Endothelial cell of umbilical vein (primary cell): Measurements from ENCODE around the gene TMEM239. TPM values are rescaled to one million over a fixed set of nuclear protein-coding genes. Genes with fewer than 3 reads are reported as not detected.
A peak's percentile ranks its signal among the peaks of the same experiment; 100 is the strongest.

ENCODE experiments used
- BruUV-seq: library from RNA; stranded (reverse); fragments of 400-500 nt; replicated peaks from 2 replicates; lab custom pipeline; 2021; lab: Mats Ljungman, UMichigan
- CTCF ChIA-PET: fragments of 300-600, 350-600 bp; sonication (Branson Sonifier 250); formaldehyde crosslinking; loops from one replicate; lab custom pipeline; 2021; ENCODE audit warnings: antibody characterized with exemption, inconsistent platforms; lab: Charles Lee
- POLR2A ChIA-PET: fragments of 300-600, 350-600 bp; sonication (Branson Sonifier 250); formaldehyde crosslinking; loops from one replicate; lab custom pipeline; 2021; ENCODE audit warnings: antibody characterized with exemption, inconsistent platforms; lab: Charles Lee
- DNase-seq: peaks from one replicate; pipeline ENCODE4 v3.0.0-alpha.2; 2011; ENCODE audit warnings: low read depth, low spot score
- FAIRE-seq: peaks from 2 replicates; lab custom pipeline; 2011; peaks lifted over from hg19 to GRCh38; lab: Jason Lieb, UNC
- H2AFZ ChIP-seq: 2 replicates; pipeline ENCODE4 v1.6.0; 2012; ENCODE audit warnings: low read depth, low read length, control low read depth, inconsistent platforms
- H3K27ac ChIP-seq: 2 replicates; pipeline ENCODE4 v1.5.1; 2011; ENCODE audit warnings: low read depth, mild to moderate bottlenecking, control low read depth, low read length, moderate library complexity; ENCODE audit not compliant: insufficient read depth
- H3K27me3 ChIP-seq, 2 experiments: 2 replicates each; pipeline versions ENCODE4 v1.6.0 to v1.6.1; 2011; ENCODE audit warnings: low read length in 2 of 2, mixed read lengths in 1 of 2; ENCODE audit not compliant: control insufficient read depth in 2 of 2, insufficient read depth in 2 of 2
- H3K36me3 ChIP-seq, 2 experiments: 2 replicates in 1 of 2; 3 replicates in 1 of 2; pipeline ENCODE4 v1.5.1; 2011; ENCODE audit warnings: low read length in 2 of 2, mild to moderate bottlenecking in 1 of 2, moderate library complexity in 1 of 2; ENCODE audit not compliant: control insufficient read depth in 2 of 2, insufficient read depth in 2 of 2; ENCODE audit errors: extremely low read depth in 1 of 2
- H3K4me1 ChIP-seq: 3 replicates; pipeline ENCODE4 v1.5.1; 2011; ENCODE audit warnings: mild to moderate bottlenecking, low read length; ENCODE audit not compliant: control insufficient read depth, insufficient read depth; ENCODE audit errors: extremely low read depth
- H3K4me2 ChIP-seq: 2 replicates; pipeline ENCODE4 v1.6.1; 2011; ENCODE audit warnings: low read length, control low read depth, mixed read lengths; ENCODE audit not compliant: insufficient read depth
- H3K4me3 ChIP-seq, 3 experiments: fragments of 200-600 bp in 1 of 3; sonication (generic), shearing (Covaris generic) in 1 of 3; replicated peaks in 1 of 3; 2 replicates each; pipeline ENCODE4 v1.5.1; 2011 to 2016; ENCODE audit warnings: control low read depth in 3 of 3, low read length in 3 of 3, mild to moderate bottlenecking in 2 of 3, inconsistent platforms in 1 of 3, low read depth in 1 of 3, moderate library complexity in 1 of 3; ENCODE audit not compliant: insufficient read depth in 1 of 3
- H3K79me2 ChIP-seq: 2 replicates; pipeline ENCODE4 v1.6.0; 2012; ENCODE audit warnings: low read length, inconsistent platforms; ENCODE audit not compliant: control insufficient read depth, insufficient read depth
- H3K9ac ChIP-seq: replicated peaks from 2 replicates; pipeline ENCODE3; 2011; ENCODE audit warnings: low read length, control low read depth; ENCODE audit not compliant: insufficient read depth; ENCODE audit errors: extremely low read depth
- H3K9me1 ChIP-seq: replicated peaks from 3 replicates; pipeline ENCODE4 v1.6.0; 2011; ENCODE audit warnings: mild to moderate bottlenecking, low read length; ENCODE audit not compliant: control insufficient read depth, insufficient read depth; ENCODE audit errors: extremely low read depth
- H3K9me3 ChIP-seq: replicated peaks from 2 replicates; pipeline ENCODE4 v1.5.1; 2012; ENCODE audit warnings: low read length, inconsistent platforms; ENCODE audit not compliant: control insufficient read depth, insufficient read depth
- H4K20me1 ChIP-seq: replicated peaks from 2 replicates; pipeline ENCODE3; 2011; ENCODE audit warnings: mild to moderate bottlenecking, low read length; ENCODE audit not compliant: control insufficient read depth, insufficient read depth; ENCODE audit errors: extremely low read depth
- EZH2 ChIP-seq: IDR thresholded peaks from 2 replicates; pipeline ENCODE4 v1.6.1; 2012; ENCODE audit warnings: borderline replicate concordance, low read depth, mild to moderate bottlenecking, moderate library complexity, low read length, inconsistent platforms; ENCODE audit not compliant: severe bottlenecking
- FOS ChIP-seq: IDR thresholded peaks from 2 replicates; pipeline ENCODE4 v1.6.1; 2011; ENCODE audit warnings: mild to moderate bottlenecking, low read length, moderate library complexity, borderline replicate concordance; ENCODE audit not compliant: insufficient read depth
- GATA2 ChIP-seq: IDR thresholded peaks from 2 replicates; pipeline ENCODE4 v1.7.0; 2011; ENCODE audit warnings: low read depth, mild to moderate bottlenecking, moderate library complexity, mixed read lengths, low read length; ENCODE audit not compliant: insufficient read length, insufficient read depth
- JUN ChIP-seq: IDR thresholded peaks from 2 replicates; pipeline ENCODE4 v1.6.1; 2011; ENCODE audit warnings: borderline replicate concordance, low read depth; ENCODE audit not compliant: insufficient read length, insufficient read depth
- MAX ChIP-seq: IDR thresholded peaks from 2 replicates; pipeline ENCODE4 v1.6.1; 2011; ENCODE audit not compliant: insufficient read depth, insufficient read length
- MYC ChIP-seq: IDR thresholded peaks from one replicate; pipeline ENCODE4 v1.6.1; 2011; ENCODE audit warnings: mild to moderate bottlenecking, low read depth, low read length
- POLR2A ChIP-seq: IDR thresholded peaks from 2 replicates; pipeline ENCODE4 v1.6.1; 2012; ENCODE audit warnings: low read depth, mild to moderate bottlenecking, control low read depth, low read length
- POLR2AphosphoS5 ChIP-seq: IDR thresholded peaks from 2 replicates; pipeline ENCODE4 v1.6.1; 2012; ENCODE audit warnings: low read depth, mild to moderate bottlenecking, control low read depth, low read length, moderate library complexity; ENCODE audit not compliant: insufficient read depth
- dilution Hi-C: fragments of 300-500 bp; cut with MboI; formaldehyde crosslinking; loops from one replicate; pipeline ENCODE4 v1.15.0; 2019; ENCODE audit warnings: low sequenced_read_pairs; ENCODE audit not compliant: extremely low pct_ligation_motif_present
- intact Hi-C: fragments of 100-400 bp; cut with micrococcal nuclease; formaldehyde crosslinking; loops from one replicate; pipeline ENCODE4 v1.10.0; 2022
- polyA plus RNA-seq, 4 experiments: library from polyadenylated mRNA; depleted of rRNA in 3 of 4; stranded (reverse) in 3 of 4; unstranded in 1 of 4; fragments of >200 nt; gene quantifications; 2 replicates each; pipeline versions ENCODE4 v1.2.1 to v1.2.3, GENCODE V29; 2011 to 2012; ENCODE audit warnings: missing spikeins in 1 of 4
- total RNA-seq: library from RNA; stranded (reverse); gene quantifications from 2 replicates; pipeline ENCODE4 v1.2.3, GENCODE V29; 2021
- TF ChIP-seq, protein P1 (sequence below), 2 donors: IDR thresholded peaks; 1 replicate in 1 of 2; 2 replicates in 1 of 2; pipeline ENCODE4 v1.5.1; 2011; ENCODE audit warnings: low read length in 2 of 2, mild to moderate bottlenecking in 2 of 2, moderate library complexity in 2 of 2, control low read depth in 1 of 2, inconsistent platforms in 1 of 2, low read depth in 1 of 2; ENCODE audit not compliant: insufficient read depth in 1 of 2; ENCODE audit errors: extremely low read depth in 1 of 2

TMEM239 gene
- total and polyA plus RNA-seq, 2 donors (not counting 3 experiments of a cell fraction or from before 2014, with no cell fraction given) = not detected

- no peaks in the 10 kb centered on the region for H3K9me3 ChIP-seq
- POLR2A ChIA-PET = interaction anchor here (0.6 kb wide), 1 partner anchor 33 kb away, joined by 4 read pairs; no protein-coding TSS in a partner anchor
- no peak overlapping the region for H2AFZ ChIP-seq
- CTCF ChIA-PET = interaction anchor here (1.0 to 2.3 kb wide), 3 partner anchors 10 to 86 kb away, joined by 3 to 5 read pairs (median 4); partner anchors contain the start of gene TMEM239
- H3K4me1 ChIP-seq = peaks cover 4% of the 10 kb centered on the region
- no peak overlapping the region for H3K4me2 ChIP-seq
- peaks cover 3% of the 10 kb centered on the region for H3K79me2 ChIP-seq
- FAIRE-seq (no peak), DNase-seq (no peak)
- H3K9me1 ChIP-seq = no peaks in the 10 kb centered on the region
- dilution Hi-C loops (no loop called here), intact Hi-C loops (no loop called here)
- no peak overlapping the region for H3K27ac ChIP-seq
- no peak overlapping the region for H3K4me3 ChIP-seq
- TSS peak; percentile 24 for BruUV-seq
- H3K27me3 ChIP-seq = no peaks in the 10 kb centered on the region
- no peak overlapping the region for H3K9ac ChIP-seq
- H4K20me1 ChIP-seq = no peaks in the 10 kb centered on the region
- H3K36me3 ChIP-seq = peaks cover 0 to 2% of the 10 kb centered on the region in 2 experiments
- TF ChIP-seq JUN (no peak), MAX (no peak), POLR2A (no peak), EZH2 (no peak), GATA2 (no peak), POLR2AphosphoS5 (no peak), FOS (no peak), MYC (no peak)
- TF ChIP-seq, protein P1, sequence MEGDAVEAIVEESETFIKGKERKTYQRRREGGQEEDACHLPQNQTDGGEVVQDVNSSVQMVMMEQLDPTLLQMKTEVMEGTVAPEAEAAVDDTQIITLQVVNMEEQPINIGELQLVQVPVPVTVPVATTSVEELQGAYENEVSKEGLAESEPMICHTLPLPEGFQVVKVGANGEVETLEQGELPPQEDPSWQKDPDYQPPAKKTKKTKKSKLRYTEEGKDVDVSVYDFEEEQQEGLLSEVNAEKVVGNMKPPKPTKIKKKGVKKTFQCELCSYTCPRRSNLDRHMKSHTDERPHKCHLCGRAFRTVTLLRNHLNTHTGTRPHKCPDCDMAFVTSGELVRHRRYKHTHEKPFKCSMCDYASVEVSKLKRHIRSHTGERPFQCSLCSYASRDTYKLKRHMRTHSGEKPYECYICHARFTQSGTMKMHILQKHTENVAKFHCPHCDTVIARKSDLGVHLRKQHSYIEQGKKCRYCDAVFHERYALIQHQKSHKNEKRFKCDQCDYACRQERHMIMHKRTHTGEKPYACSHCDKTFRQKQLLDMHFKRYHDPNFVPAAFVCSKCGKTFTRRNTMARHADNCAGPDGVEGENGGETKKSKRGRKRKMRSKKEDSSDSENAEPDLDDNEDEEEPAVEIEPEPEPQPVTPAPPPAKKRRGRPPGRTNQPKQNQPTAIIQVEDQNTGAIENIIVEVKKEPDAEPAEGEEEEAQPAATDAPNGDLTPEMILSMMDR (IDR thresholded peaks at IDR 0.05; ENCODE audit: extremely low read depth in 1 of 2, insufficient read depth in 1 of 2, low read depth in 1 of 2, low read length in 2 of 2) = no peak
Measured at GRCh38 chr20:2838847-2839671, 22.9 kb downstream of the TMEM239 start.
